ENCODE data around the gene BRSK2.
"Not testable (repeated sequence)": the region's sequence is repeated elsewhere in the genome, so short reads cannot be mapped to it uniquely, and the experiment has no call there.

Gene BRSK2

DNA sequence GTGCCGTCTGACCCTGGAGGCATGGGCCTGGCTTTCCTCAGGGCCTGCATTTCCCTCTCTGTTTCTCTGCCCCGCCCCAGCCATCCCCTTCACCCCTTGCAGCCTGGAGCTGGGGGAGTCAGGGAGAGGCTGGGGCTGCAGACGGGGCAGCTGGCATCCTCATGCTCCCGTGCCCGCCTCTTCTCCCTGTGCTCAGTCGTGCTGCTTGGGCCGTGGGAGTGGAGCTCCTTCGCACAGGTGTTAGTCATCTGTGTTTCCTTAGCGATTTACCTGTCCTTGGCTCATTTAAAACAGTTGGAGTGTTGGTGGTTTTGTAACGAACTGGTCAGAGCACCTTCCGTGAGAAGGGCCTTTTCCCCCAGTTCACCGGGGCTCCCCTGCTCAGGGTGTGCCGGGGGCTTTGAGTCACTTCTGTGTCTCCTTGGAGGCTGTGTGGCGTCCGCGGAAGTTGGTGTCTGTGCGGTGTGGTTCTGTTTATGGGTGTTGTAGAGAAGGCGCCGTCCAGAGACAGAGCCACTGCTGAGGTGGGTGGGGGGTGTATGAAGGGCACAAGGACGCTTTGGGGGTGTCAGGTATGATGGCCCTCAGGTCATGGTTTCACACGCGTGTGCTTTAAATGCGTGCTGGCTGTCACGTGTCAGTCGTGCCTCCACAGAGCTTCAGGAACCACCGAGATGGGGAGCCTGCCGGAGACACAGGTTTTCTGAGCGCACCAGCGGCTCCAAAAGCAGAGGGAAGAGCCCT, 19.5 kb downstream of the BRSK2 start:
- Histone ChIP-seq H3K36me3 (no peaks in the 10 kb centered on the region), H3K27me3 (peaks cover 3% of the 10 kb centered on the region; the same call in 1 of the 2 replicates), H3K9ac (no peak overlapping the region), H3K9me3 (peaks cover 3% of the 10 kb centered on the region; the same call in 1 of the 2 replicates), H4K20me1 (peaks cover 21% of the 10 kb centered on the region), H3K27ac (no peak overlapping the region), H3K4me3 (no peak overlapping the region), H3K4me1 (peaks cover 31% of the 10 kb centered on the region), H3K4me2 (no peak overlapping the region)
- TF ChIP-seq Cebpa-rat (IDR thresholded peaks at IDR 0.05), result no peak

DNA sequence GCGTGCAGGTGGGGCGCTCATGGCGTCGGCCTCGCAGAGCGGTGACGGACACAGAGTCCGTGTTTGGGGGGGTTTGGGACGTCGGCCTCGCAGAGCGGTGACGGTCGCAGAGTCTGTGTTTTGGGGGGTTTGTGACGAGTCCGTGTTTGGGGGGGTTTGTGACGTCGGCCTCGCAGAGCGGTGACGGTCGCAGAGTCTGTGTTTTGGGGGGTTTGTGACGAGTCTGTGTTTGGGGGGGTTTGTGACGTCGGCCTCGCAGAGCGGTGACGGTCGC, 20.1 kb downstream of the BRSK2 start:
- not testable (repeated sequence) for H3K9me3 ChIP-seq, H3K36me3 ChIP-seq, H3K27ac ChIP-seq, H3K9ac ChIP-seq, H3K4me2 ChIP-seq, H3K4me3 ChIP-seq, H3K27me3 ChIP-seq
- H3K4me1 ChIP-seq, result peaks cover 26% of the 10 kb centered on the region
- peaks cover 16% of the 10 kb centered on the region for H4K20me1 ChIP-seq

- Histone ChIP-seq H3K36me3 (no peaks in the 10 kb centered on the region), H3K27me3 (no peaks in the 10 kb centered on the region), H4K20me1 (peaks cover 8% of the 10 kb centered on the region; the same call in 1 of the 2 replicates), H3K4me2 (peak overlapping the region; percentile 44; the same call in 1 of the 2 replicates), H3K9ac (no peak overlapping the region), H3K4me3 (no peak overlapping the region), H3K4me1 (peaks cover 19% of the 10 kb centered on the region), H3K27ac (no peak overlapping the region), H3K9me3 (peaks cover 16% of the 10 kb centered on the region)
- no peak for TF ChIP-seq Cebpa-rat (IDR thresholded peaks at IDR 0.05)
Measured at GRCh38 chr11:1410366-1411291, 20.9 kb downstream of the BRSK2 start.

- no peak overlapping the region for H3K4me3 ChIP-seq
- no peaks in the 10 kb centered on the region for H3K36me3 ChIP-seq
- no peak overlapping the region for H3K27ac ChIP-seq
- H3K9me3 ChIP-seq, result peaks cover 23% of the 10 kb centered on the region
- no peak for TF ChIP-seq Cebpa-rat (IDR thresholded peaks at IDR 0.05)
- peaks cover 6% of the 10 kb centered on the region; the same call in 1 of the 2 replicates for H4K20me1 ChIP-seq
- no peaks in the 10 kb centered on the region for H3K27me3 ChIP-seq
- peak overlapping the region; percentile 44; the same call in 1 of the 2 replicates for H3K4me2 ChIP-seq
- H3K4me1 ChIP-seq, result peaks cover 19% of the 10 kb centered on the region
- H3K9ac ChIP-seq, result no peak overlapping the region
Measured at GRCh38 chr11:1411301-1411700, 21.6 kb downstream of the BRSK2 start.

DNA sequence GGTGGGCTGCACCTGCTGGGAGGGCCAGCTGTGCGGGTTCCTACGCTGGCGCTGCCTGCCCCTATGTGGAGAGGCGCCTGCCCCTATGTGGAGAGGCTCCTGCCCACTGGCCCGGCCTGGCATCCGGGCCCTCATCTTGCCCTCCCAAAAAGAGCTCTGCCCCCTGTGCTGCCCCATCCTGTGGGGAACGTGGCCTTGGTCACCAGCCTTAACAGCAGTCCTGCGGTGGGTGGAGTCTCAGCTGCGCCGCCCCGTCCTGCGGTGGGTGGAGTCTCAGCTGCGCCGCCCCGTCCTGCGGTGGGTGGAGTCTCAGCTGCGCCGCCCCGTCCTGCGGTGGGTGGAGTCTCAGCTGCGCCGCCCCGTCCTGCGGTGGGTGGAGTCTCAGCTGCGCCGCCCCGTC, 22.0 kb downstream of the BRSK2 start:
- not testable (repeated sequence) for H3K4me2 ChIP-seq, H3K9ac ChIP-seq, H3K4me3 ChIP-seq, H4K20me1 ChIP-seq, H3K36me3 ChIP-seq, H3K27ac ChIP-seq, H3K27me3 ChIP-seq
- H3K9me3 ChIP-seq, result peaks cover 28% of the 10 kb centered on the region
- H3K4me1 ChIP-seq, result peaks cover 19% of the 10 kb centered on the region

DNA sequence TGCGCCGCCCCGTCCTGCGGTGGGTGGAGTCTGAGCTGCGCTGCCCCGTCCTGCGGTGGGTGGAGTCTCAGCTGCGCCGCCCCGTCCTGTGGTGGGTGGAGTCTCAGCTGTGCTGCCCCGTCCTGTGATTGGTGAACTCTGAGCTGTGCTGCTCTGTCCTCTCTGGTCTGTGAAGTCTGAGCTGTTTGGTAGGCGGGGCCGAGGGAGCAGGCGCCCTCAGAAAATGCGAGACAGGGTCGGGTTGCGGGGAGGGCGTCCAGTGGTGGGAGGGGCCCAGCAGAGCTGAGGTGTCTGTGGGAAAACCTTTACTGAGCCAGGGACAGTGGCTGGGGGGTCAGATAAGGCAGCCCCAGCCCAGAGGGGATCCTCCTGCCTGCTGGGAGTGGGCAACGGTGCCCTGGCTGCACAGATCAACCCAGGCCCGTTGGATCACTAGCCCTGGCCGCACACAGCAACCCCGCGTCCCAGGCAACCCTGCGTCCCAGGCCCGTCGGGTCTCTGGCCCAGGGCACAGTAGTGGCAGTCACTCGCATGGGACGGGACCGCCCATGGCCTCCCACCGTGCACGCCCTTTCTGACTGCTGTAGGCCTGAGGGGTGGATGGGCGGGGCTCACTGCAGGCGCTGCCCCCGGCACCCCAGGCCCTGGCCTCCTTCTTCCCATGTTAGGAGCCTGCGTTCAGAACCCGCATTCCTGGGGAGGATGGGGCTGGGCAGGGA, 22.8 kb downstream of the BRSK2 start:
- Histone ChIP-seq H3K27ac (no peak overlapping the region), H3K36me3 (no peaks in the 10 kb centered on the region), H3K9ac (no peak overlapping the region), H3K27me3 (no peaks in the 10 kb centered on the region), H3K4me3 (no peak overlapping the region), H3K4me1 (peaks cover 19% of the 10 kb centered on the region), H4K20me1 (peaks cover 1% of the 10 kb centered on the region; the same call in 1 of the 2 replicates), H3K9me3 (peaks cover 35% of the 10 kb centered on the region), H3K4me2 (no peak overlapping the region)
- no peak for TF ChIP-seq Cebpa-rat (IDR thresholded peaks at IDR 0.05)

DNA sequence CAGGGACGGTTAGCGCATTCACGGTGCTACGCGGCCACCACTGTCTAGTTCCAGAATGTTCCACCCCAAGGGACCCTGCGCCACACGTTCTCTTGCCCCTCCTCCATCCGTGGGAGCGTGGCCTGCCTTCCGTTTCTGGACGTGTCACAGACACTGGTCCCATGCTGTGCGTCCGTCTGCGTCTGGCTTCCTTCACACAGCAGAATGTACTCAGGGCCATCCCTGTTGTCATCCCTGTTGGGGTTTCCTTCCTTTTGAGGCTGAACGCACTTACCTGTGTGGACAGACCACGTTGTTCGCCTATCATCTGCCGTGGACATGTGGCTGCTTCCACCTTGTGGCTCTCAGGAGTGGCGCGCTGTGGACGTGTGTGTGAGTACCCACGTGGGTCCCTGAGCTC, 24.9 kb downstream of the BRSK2 start:
- Histone ChIP-seq H3K27ac (no peak overlapping the region), H3K36me3 (no peaks in the 10 kb centered on the region), H3K27me3 (no peaks in the 10 kb centered on the region), H3K4me3 (no peak overlapping the region), H3K4me2 (no peak overlapping the region), H3K9ac (no peak overlapping the region), H3K9me3 (peaks cover 55% of the 10 kb centered on the region), H4K20me1 (no peaks in the 10 kb centered on the region), H3K4me1 (peaks cover 19% of the 10 kb centered on the region)
- TF ChIP-seq Cebpa-rat (IDR thresholded peaks at IDR 0.05), result no peak

DNA sequence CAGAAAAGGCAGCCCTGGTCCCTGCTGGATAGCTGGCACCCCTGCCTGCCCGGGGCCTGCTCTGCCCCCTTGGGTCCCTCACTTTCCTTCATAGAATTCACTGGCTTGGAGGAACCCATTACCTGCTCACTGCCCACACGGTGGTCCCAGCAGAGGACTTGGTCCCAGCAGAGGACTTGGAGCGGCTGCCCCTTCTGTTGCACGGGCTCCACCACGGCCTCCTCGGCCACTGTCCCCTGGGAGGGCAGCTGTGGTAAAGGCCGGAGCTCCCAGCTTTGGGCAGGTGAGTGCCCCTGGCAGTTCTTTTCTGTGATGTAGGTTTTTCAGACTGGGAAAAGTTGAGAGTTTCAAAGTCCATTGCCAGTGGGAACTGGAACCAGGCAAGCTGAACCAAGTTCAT, 25.9 kb downstream of the BRSK2 start:
- TF ChIP-seq Cebpa-rat (IDR thresholded peaks at IDR 0.05), result no peak
- Histone ChIP-seq H3K9ac (no peak overlapping the region), H3K4me3 (no peak overlapping the region), H4K20me1 (no peaks in the 10 kb centered on the region), H3K27ac (no peak overlapping the region), H3K36me3 (no peaks in the 10 kb centered on the region), H3K4me1 (peaks cover 16% of the 10 kb centered on the region), H3K9me3 (peaks cover 60% of the 10 kb centered on the region), H3K4me2 (no peak overlapping the region), H3K27me3 (no peaks in the 10 kb centered on the region)

GRCh38 chr11:1418192-1418795, 28.6 kb downstream of the BRSK2 start:
- H3K27me3 ChIP-seq, H3K4me2 ChIP-seq, H3K36me3 ChIP-seq, H4K20me1 ChIP-seq, H3K27ac ChIP-seq, H3K4me3 ChIP-seq, H3K9ac ChIP-seq: not testable (repeated sequence)
- peaks cover 12% of the 10 kb centered on the region for H3K4me1 ChIP-seq
- peaks cover 60% of the 10 kb centered on the region for H3K9me3 ChIP-seq

Data from BLaER1 (cell line).